Stimulated activated CD4-positive, alpha-beta T cell treated with anti-CD3 and anti-CD28 coated beads, Interleukin-4, amount 100 ng/mL, for 48 hours (primary cell): ENCODE data around the gene ARIH1.
"Not testable (repeated sequence)": the region's sequence is repeated elsewhere in the genome, so short reads cannot be mapped to it uniquely, and the experiment has no call there.

Experiments
- DNase-seq, 2 donors: peaks; one replicate each; pipeline ENCODE4 v3.0.0-alpha.2; 2020; ENCODE audit warnings: low read depth in 2 of 2

The ARIH1 gene

GRCh38 chr15:72608084-72608483 lies 134.0 kb downstream of the ARIH1 start:
- DNase-seq, result not testable (repeated sequence)

- DNase-seq, result no peak
Observed at GRCh38 chr15:72609862-72610261, 135.7 kb downstream of the ARIH1 start.

DNA sequence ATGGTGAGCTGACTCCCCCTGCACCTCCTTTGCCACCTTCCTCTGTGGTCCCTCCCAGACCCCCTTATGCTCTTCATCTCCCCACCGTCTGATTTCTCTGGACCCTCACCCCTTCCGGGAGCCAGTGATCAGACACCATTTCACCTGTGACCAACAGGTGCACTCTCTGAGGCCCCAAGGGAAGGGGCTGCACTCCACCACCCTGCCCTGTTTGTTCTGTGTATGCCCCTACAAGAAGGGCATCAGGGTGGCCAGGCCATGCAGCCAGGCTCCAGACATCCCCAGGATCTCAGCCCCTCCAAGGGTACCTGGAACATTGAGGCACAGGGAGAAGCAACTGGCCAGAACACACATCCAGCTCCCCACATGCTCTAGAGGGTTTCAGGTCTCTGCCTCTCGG lies 138.2 kb downstream of the ARIH1 start:
- not testable (repeated sequence) for DNase-seq

GRCh38 chr15:72614810-72615532 lies 140.8 kb downstream of the ARIH1 start:
- no peak for DNase-seq

DNA sequence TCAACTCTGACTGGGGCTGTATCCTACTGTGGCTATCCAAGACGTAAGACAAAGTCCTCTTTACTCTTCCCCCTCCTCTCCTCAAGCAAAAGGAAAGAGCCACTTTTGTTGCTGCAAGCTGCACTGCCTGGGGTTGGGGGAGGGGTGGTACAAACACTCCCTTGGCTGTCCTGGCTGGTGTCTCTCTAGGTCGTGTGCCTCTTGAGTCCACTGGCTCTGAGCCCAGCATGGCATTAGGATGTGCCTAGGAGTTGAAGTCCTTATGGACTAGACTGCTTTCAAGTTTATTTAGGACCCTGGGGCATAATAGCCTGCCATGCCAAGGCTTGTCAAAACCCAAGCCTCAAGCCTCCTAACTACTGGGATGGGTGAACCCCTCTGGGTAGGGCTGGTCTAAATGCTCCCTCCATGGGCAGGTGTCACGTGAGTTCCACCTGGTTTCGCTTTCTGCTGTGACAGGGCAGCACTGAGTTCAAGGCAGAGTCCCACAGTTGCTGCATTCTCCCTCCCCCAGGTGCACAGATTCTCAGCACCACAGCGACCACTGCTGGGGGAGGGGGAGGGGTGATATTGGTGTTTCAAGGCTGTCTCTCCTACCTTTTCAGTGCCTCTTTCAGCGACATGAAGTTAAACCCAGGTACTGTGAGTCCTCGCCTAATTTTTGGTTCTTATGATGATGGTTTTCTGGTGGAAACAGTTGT lies 141.6 kb downstream of the ARIH1 start:
- DNase-seq, result not testable (repeated sequence)

DNA sequence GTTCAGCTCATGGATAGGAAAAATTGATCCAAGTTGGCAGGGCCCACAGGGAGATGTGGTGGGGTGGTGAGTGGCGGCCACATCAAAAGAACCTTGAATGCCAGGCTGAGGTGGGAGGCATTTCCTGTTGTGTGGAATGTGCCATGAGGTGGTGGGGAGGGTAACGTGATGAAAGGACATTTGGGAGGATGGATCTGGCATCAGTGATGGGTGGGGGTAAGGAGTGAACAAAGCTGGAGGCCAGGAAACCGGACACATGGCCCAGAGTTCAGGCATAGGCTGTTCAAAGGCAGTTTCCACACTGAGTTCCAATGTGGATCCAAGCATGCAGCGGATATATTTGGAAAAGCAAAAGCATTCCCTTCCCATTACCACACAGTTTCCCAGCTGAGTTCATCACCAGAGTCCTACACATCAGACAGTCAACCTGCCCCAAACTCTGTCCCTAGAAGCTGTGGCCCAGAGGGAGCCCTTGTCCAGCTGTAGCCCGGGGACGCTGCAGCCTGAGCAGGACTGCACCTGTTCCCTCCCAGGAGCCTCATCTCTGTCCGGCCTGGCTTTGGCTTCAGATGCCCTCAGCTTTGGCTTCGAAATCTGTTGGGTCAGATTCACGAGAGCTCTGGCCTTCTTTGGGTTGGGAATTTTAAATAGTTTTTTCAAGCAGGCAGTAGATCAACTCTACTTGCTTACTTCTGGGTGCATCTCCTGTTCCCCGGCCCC lies 142.5 kb downstream of the ARIH1 start:
- DNase-seq, result no peak

- not testable (repeated sequence) for DNase-seq
Observed at GRCh38 chr15:72623854-72624253, 149.7 kb downstream of the ARIH1 start.

- DNase-seq, result not testable (repeated sequence)
Observed at GRCh38 chr15:72626153-72626552, 152.0 kb downstream of the ARIH1 start.

- not testable (repeated sequence) for DNase-seq
Observed at GRCh38 chr15:72628249-72629067, 154.3 kb downstream of the ARIH1 start.

DNA sequence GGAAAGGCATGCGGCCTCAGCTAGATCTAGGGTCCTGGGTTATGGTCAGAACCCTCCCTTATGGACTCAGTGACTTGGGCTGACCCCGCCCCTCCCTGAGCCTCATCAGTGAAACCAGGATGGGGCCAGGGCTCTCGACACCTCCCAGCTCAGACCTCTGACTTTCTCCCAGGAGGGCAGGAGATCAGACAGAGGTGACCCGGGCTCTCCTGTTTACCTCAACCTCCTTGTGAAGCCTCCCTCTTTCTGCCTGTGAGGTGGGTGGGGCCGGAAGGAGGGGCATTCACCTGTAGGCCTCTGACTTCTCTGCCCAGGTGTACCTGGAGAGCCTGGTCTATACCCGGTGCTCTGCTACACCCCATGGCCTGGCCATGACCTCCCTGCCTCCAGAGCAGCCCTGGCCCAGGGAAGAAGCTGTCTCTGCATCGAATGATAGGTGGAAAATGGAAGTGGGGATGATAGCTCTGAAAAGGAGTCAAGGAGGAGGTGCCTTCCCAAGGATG lies 155.0 kb downstream of the ARIH1 start:
- not testable (repeated sequence) for DNase-seq

DNA sequence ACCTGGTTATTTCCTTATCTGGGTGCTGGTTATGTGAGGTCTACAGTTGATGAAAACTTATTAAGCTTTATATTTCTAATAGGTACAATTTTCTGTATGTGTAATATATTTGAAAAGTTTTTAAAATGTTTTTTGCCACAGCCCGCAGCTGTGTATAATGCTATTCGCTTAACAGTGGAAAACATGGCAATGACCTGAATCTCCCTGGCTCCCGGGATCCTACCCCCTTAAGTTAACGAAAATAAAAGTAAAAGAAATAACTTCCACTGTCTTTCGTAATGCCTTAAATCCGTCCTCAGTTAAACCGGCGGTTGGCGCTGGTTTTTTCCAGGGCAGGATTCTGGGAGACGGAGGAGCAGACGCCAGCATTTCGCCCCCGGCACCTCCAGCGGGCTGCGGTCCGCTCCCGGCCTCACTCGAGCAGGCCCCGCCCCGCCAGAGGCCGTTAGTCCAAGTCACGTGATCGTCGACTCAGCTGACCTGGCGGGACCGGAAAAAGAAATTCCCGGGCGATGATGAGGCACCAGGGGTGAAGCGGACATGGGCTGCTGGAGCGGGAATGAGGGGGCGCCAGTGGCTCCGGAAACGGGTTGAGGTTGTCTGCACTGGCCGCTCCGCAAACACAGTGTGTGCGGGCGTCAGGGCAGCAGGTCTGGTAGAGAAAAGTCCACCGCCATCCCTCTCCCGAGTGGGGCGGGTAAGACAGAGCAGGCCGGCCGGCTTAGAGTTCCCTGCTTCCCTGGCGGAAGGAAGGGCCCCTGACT lies 162.6 kb downstream of the ARIH1 start:
- peak; percentile 48 to 60 for DNase-seq

DNA sequence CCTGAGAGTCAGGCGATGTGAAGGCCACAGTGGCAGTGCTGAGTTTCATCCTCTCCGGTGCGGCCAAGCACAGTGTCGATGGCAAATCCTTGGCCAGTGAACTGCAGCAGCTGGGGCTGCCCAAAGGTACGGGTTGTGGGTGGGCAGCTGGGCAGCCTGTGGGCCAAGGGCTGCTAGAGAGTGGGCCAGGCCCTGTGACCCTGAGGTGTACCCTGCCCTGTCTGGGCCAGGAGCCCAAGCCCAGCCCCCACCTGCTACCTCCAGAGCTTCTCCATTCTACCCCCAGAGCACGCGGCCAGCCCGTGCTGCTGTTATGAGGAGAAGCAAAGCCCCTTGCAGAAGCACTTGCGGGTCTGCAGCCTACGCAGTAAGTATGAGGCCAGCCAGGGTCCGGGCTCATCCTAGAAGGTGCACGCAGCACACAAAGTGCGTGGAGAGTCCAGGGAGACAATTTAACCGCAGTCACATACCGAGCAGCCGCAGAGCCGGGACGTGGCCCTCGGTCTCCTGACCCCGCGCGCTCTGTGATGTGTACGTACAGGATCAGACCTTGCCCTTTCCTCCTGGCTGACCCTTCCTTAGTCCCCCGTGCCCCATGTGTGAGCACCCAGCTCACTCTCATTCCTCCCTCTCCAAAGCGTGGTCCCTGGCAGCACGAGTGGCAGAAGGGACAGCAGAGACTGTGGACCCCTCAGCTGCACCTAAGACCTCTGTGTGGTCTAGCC lies 165.8 kb downstream of the ARIH1 start:
- not testable (repeated sequence) for DNase-seq

DNA sequence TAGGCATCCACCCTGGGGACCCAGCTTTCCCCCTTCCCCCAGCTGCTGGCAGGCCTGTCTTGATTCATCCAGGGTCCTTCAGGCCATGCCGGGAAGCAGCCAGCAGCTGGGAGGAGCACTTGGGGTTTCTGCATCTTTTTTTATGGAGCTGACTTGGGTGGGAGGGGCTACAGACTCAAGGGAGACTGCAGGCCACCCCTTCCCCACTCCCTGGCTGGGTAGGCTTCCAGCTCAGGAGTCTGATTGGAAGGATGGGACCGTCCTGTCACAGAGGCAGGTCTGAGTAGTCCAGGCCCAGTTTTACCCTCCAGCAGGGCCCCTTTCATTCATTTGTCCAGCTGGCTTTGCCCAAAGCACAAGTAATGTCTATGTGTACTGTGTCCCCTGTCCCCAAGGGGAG lies 168.1 kb downstream of the ARIH1 start:
- DNase-seq, result not testable (repeated sequence)

- DNase-seq, result not testable (repeated sequence)
Observed at GRCh38 chr15:72648631-72649253, 174.6 kb downstream of the ARIH1 start.
